K562 (cell line): ENCODE measurements around the gene CPNE1. TPM values are rescaled to one million over a fixed set of nuclear protein-coding genes. Genes with fewer than 3 reads are reported as not detected.

Experiments
- ATF1 ChIP-seq, 2 experiments: fragments of 450-650 bp in 1 of 2; IDR thresholded peaks; 2 replicates each; pipeline ENCODE4 v1.6.1; 2016; ENCODE audit warnings: missing compliant biosample characterization in 1 of 2, missing genetic modification characterization in 1 of 2
- ELF2 ChIP-seq: fragments of 250-450 bp; sonication (Bioruptor Pico); IDR thresholded peaks from 2 replicates; pipeline ENCODE4 v1.5.0; 2021; ENCODE audit warnings: mild to moderate bottlenecking
- ELF4 ChIP-seq: fragments of 450-650 bp; formaldehyde crosslinking; IDR thresholded peaks from 2 replicates; pipeline ENCODE4 v1.4.0; 2022; ENCODE audit warnings: missing genetic modification characterization
- GTF2E2 ChIP-seq: fragments of 200-800 bp; sonication (Bioruptor generic); IDR thresholded peaks from 2 replicates; pipeline ENCODE4 v1.6.1; 2016; ENCODE audit warnings: missing genetic modification characterization, missing compliant biosample characterization
- HNRNPH1 ChIP-seq: fragments of 200-400 bp; formaldehyde crosslinking; optimal IDR thresholded peaks from 2 replicates; pipeline ENCODE3; 2017; ENCODE audit warnings: low read depth, mild to moderate bottlenecking, low read length, moderate library complexity
- PML ChIP-seq: IDR thresholded peaks from 2 replicates; pipeline ENCODE4 v1.6.1; 2012; ENCODE audit warnings: low read length, inconsistent platforms
- RFX7 ChIP-seq: fragments of 250-450 bp; sonication (Bioruptor Pico); IDR thresholded peaks from 2 replicates; pipeline ENCODE4 v1.5.1; 2021; ENCODE audit warnings: mild to moderate bottlenecking
- SETDB1 ChIP-seq: IDR thresholded peaks from one replicate; pipeline ENCODE4 v1.6.1; 2012; ENCODE audit warnings: low read length, control low read depth, inconsistent platforms
- SMARCA4 ChIP-seq: fragments of 450-650 bp; IDR thresholded peaks from 2 replicates; pipeline ENCODE4 v1.6.1; 2016
- SMARCB1 ChIP-seq: IDR thresholded peaks from 2 replicates; pipeline ENCODE4 v1.6.1; 2011; ENCODE audit warnings: improper control_type of control experiment, low read depth; ENCODE audit not compliant: insufficient read length
- ZNF764 ChIP-seq: fragments of 250-450 bp; sonication (Bioruptor Pico); IDR thresholded peaks from 2 replicates; pipeline ENCODE4 v1.4.0; 2020; ENCODE audit warnings: low read depth, mild to moderate bottlenecking, moderate library complexity
- polyA plus RNA-seq, 8 experiments: library from polyadenylated mRNA; depleted of rRNA in 4 of 8; stranded (reverse) in 5 of 8; unstranded in 3 of 8; fragments of >200 nt; fragmentation: Nextera tagmentation in 2 of 8; fragmentation: Illumina TruSeq in 1 of 8; extraction: Ambion mirVana in 2 of 8; extraction: Trizol in 1 of 8; gene quantifications; 2 replicates each; pipeline versions ENCODE4 v1.2.1 to v1.2.3, GENCODE V29; 2011 to 2014; ENCODE audit warnings: inconsistent platforms in 1 of 8, missing spikeins in 1 of 8
- total RNA-seq, 7 experiments: library from RNA; depleted of rRNA in 6 of 7; stranded (reverse); fragments of >200 nt in 6 of 7; fragmentation: Illumina TruSeq in 2 of 7; extraction: Trizol in 2 of 7; gene quantifications; 2 replicates each; pipeline versions ENCODE4 v1.2.1 to v1.2.3, GENCODE V29; 2011 to 2021; ENCODE audit warnings: low replicate concordance in 1 of 7
- TF ChIP-seq, protein P1 (sequence below): fragments of 200-800 bp; sonication (Bioruptor generic); IDR thresholded peaks from 2 replicates; pipeline ENCODE4 v1.6.1; 2017; ENCODE audit warnings: missing genetic modification characterization, missing compliant biosample characterization
- TF ChIP-seq, protein P2 (sequence below): fragments of 450-650 bp; formaldehyde crosslinking; IDR thresholded peaks from 2 replicates; pipeline ENCODE4 v1.4.0; 2022; ENCODE audit warnings: missing genetic modification characterization
- TF ChIP-seq, protein P3 (sequence below): fragments of 450-650 bp; IDR thresholded peaks from 2 replicates; pipeline ENCODE4 v1.6.1; 2016
- TF ChIP-seq, protein P4 (sequence below): sonication (generic); formaldehyde crosslinking; IDR thresholded peaks from 2 replicates; pipeline ENCODE4 v1.5.0; 2020; ENCODE audit warnings: missing genetic modification reagents

CPNE1 gene
- total and polyA plus RNA-seq, 9 of the 15 experiments (the other 6 are each of a cell fraction or from before 2014, with no cell fraction given) = 42.1 to 102 (median 56.0) TPM

DNA sequence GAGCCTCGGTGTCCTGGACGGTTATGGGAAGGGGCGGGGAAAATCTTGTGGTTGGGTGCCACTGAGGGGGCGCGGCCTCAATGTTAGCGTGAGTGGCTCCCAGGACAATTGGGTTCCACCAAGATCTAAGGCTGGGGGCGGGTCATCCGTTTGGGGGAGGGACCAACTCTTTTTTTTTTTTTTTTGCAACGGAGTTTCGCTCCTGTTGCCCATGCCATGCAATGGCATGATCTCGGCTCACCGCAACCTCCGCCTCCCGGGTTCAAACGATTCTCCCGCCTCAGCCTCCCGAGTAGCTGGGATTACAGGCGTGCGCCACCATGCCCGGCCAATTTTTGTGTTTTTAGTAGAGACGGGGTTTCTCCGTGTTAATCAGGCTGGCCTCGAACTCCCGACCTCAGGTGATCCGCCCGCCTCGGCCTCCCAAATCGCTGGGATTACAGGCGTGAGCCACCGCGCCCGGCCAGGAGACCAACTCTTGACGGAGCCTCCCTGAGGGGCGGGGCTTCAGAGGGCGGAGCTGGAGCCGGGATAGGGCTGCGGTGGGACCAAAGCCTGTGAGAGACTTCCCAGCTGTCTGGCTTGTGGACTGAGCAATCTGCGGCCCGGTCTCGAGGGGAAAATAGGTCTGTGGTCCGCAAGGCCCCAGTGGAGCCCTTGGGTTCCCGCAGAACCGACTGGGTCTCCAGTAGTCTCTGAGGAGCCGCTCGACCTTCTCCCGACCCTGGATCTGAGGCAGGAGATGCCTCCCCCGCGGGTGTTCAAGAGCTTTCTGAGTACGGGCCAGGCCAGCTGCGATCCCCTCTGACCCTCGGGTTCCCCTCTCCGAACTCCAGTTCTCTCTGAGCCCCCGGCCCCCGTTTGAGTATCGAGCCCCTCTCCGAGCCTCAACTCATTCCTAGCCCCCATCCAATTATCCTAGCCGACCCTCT is 48.0 kb downstream of the CPNE1 start (continued):
- TF ChIP-seq, protein P1, sequence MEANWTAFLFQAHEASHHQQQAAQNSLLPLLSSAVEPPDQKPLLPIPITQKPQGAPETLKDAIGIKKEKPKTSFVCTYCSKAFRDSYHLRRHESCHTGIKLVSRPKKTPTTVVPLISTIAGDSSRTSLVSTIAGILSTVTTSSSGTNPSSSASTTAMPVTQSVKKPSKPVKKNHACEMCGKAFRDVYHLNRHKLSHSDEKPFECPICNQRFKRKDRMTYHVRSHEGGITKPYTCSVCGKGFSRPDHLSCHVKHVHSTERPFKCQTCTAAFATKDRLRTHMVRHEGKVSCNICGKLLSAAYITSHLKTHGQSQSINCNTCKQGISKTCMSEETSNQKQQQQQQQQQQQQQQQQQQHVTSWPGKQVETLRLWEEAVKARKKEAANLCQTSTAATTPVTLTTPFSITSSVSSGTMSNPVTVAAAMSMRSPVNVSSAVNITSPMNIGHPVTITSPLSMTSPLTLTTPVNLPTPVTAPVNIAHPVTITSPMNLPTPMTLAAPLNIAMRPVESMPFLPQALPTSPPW (CRISPR knock-in tag) = peak; percentile 6; the same call in 1 of the 2 replicates
- TF ChIP-seq ZNF764 (CRISPR knock-in tag) (no peak), GTF2E2 (tag) (peak; percentile 54; the same call in 1 of the 2 replicates), ELF2 (CRISPR knock-in tag) (no peak), ATF1 (CRISPR knock-in tag; IDR thresholded peaks at IDR 0.05) (no peak), ATF1 (tag; IDR thresholded peaks at IDR 0.05) (peak; percentile 18), PML (no peak), ELF4 (peak; percentile 62), SMARCB1 (no peak), RFX7 (CRISPR knock-in tag) (no peak), SETDB1 (no peak), HNRNPH1 (no peak), SMARCA4 (peak; percentile 80)
- TF ChIP-seq, protein P2, sequence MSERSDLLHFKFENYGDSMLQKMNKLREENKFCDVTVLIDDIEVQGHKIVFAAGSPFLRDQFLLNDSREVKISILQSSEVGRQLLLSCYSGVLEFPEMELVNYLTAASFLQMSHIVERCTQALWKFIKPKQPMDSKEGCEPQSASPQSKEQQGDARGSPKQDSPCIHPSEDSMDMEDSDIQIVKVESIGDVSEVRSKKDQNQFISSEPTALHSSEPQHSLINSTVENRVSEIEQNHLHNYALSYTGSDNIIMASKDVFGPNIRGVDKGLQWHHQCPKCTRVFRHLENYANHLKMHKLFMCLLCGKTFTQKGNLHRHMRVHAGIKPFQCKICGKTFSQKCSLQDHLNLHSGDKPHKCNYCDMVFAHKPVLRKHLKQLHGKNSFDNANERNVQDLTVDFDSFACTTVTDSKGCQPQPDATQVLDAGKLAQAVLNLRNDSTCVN = peak; percentile 87
- TF ChIP-seq, protein P3, sequence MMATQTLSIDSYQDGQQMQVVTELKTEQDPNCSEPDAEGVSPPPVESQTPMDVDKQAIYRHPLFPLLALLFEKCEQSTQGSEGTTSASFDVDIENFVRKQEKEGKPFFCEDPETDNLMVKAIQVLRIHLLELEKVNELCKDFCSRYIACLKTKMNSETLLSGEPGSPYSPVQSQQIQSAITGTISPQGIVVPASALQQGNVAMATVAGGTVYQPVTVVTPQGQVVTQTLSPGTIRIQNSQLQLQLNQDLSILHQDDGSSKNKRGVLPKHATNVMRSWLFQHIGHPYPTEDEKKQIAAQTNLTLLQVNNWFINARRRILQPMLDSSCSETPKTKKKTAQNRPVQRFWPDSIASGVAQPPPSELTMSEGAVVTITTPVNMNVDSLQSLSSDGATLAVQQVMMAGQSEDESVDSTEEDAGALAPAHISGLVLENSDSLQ = peak; percentile 80
- TF ChIP-seq, protein P4, sequence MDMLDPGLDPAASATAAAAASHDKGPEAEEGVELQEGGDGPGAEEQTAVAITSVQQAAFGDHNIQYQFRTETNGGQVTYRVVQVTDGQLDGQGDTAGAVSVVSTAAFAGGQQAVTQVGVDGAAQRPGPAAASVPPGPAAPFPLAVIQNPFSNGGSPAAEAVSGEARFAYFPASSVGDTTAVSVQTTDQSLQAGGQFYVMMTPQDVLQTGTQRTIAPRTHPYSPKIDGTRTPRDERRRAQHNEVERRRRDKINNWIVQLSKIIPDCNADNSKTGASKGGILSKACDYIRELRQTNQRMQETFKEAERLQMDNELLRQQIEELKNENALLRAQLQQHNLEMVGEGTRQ (CRISPR knock-in tag) = no peak
